Measurements from ENCODE around the gene EFNB3.

The EFNB3 gene

DNA sequence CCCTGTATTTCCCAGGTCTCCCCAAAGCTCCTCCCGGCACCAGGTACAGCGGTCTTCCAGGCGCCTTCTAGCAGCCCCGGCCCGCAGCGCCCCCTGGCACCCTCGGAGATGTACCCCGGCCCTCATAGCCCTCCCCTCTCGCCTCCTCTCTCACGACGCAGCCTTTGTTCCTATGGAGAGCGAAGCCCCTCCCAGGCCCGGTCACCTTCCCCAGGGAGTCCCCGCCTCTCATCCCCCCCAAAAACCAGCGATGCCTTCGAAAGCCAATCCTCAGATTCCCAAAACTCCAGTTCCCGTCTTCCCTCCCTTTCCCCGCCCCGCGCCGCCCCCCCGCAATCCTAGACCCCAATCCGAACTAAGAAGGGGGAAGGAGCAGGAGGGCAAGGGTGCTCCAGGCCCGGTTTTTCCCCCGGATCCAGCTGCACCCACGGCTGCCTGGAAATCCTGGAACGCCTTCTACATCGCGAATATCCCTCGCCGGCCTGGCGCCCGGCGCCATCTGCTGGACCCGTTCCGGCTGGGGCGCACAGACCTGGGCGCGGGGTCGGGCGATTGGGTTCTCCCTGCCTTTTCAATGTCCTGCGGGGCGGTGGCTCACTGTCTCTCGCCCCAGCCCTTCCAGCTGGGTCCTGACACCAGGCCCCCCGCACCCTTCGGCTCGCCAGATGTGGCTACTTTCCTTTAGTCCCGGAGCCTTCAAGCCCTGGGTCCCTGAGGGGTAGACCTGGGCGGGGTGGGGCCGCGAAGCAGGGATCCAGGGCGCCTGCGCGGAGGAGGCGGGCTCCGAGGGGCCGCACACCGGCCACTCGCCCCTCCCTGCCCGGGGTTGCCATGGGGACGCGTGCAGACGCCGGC lies 12.1 kb downstream of the EFNB3 start, which contains the start of gene DNAH2 (continued):
- TF ChIP-seq, protein P1, sequence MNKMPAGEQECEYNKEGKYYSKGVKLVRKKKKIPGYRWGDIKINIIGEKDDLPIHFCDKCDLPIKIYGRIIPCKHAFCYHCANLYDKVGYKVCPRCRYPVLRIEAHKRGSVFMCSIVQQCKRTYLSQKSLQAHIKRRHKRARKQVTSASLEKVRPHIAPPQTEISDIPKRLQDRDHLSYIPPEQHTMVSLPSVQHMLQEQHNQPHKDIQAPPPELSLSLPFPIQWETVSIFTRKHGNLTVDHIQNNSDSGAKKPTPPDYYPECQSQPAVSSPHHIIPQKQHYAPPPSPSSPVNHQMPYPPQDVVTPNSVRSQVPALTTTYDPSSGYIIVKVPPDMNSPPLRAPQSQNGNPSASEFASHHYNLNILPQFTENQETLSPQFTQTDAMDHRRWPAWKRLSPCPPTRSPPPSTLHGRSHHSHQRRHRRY (tag by site-specific recombination; IDR thresholded peaks at IDR 0.05), result no peak
- TF ChIP-seq ZNF341 (tag by site-specific recombination; IDR thresholded peaks at IDR 0.05; ENCODE audit: low read depth) (peak; percentile 20), ZNF530 (tag by site-specific recombination; IDR thresholded peaks at IDR 0.05; ENCODE audit: low read depth) (no peak), ZNF112 (tag by site-specific recombination; IDR thresholded peaks at IDR 0.05) (no peak), ZNF549 (tag by site-specific recombination; IDR thresholded peaks at IDR 0.05) (no peak), EGR2 (tag by site-specific recombination; IDR thresholded peaks at IDR 0.05; ENCODE audit: low read depth) (peak; percentile 83), ZFP41 (tag by site-specific recombination; IDR thresholded peaks at IDR 0.05; ENCODE audit: borderline replicate concordance) (no peak), ZNF660 (tag by site-specific recombination; IDR thresholded peaks at IDR 0.05) (peak; percentile 97; the same call in 1 of the 2 replicates), ZNF76 (tag by site-specific recombination; IDR thresholded peaks at IDR 0.05; ENCODE audit: borderline replicate concordance, low read depth) (peak; percentile 88), MZF1 (tag by site-specific recombination; IDR thresholded peaks at IDR 0.05; ENCODE audit: borderline replicate concordance) (peak; percentile 32; the same call in 1 of the 2 replicates), HOXA7 (CRISPR knock-in tag; IDR thresholded peaks at IDR 0.05; ENCODE audit: borderline replicate concordance) (no peak), ZXDB (tag by site-specific recombination; IDR thresholded peaks at IDR 0.05) (no peak; the same call in none of the 2 replicates), ZNF335 (tag by site-specific recombination; conservative IDR thresholded peaks at IDR 0.05) (peak; percentile 93), ZNF624 (tag by site-specific recombination; IDR thresholded peaks at IDR 0.05) (0 out of 2 replicates have a peak, but pooled peaks have one; percentile 71), BCL11A (tag by site-specific recombination; IDR thresholded peaks at IDR 0.05; ENCODE audit: low read depth) (peak; percentile 85), ZNF311 (tag by site-specific recombination; IDR thresholded peaks at IDR 0.05; ENCODE audit: borderline replicate concordance) (no peak), TCF7L2 (IDR thresholded peaks at IDR 0.05; ENCODE audit: borderline replicate concordance, low read depth, low read length) (no peak), ZFP3 (tag by site-specific recombination; IDR thresholded peaks at IDR 0.05; ENCODE audit: low read depth) (0 out of 2 replicates have a peak, but pooled peaks have one; percentile 9), ZNF248 (tag by site-specific recombination; IDR thresholded peaks at IDR 0.05) (no peak), ZNF132 (tag by site-specific recombination; IDR thresholded peaks at IDR 0.05; ENCODE audit: borderline replicate concordance) (no peak), ZFP69B (tag by site-specific recombination; IDR thresholded peaks at IDR 0.05) (peak; percentile 96), ZNF571 (tag by site-specific recombination; IDR thresholded peaks at IDR 0.05) (no peak), ZNF174 (tag by site-specific recombination; IDR thresholded peaks at IDR 0.05) (no peak)
- TF ChIP-seq, protein P2, sequence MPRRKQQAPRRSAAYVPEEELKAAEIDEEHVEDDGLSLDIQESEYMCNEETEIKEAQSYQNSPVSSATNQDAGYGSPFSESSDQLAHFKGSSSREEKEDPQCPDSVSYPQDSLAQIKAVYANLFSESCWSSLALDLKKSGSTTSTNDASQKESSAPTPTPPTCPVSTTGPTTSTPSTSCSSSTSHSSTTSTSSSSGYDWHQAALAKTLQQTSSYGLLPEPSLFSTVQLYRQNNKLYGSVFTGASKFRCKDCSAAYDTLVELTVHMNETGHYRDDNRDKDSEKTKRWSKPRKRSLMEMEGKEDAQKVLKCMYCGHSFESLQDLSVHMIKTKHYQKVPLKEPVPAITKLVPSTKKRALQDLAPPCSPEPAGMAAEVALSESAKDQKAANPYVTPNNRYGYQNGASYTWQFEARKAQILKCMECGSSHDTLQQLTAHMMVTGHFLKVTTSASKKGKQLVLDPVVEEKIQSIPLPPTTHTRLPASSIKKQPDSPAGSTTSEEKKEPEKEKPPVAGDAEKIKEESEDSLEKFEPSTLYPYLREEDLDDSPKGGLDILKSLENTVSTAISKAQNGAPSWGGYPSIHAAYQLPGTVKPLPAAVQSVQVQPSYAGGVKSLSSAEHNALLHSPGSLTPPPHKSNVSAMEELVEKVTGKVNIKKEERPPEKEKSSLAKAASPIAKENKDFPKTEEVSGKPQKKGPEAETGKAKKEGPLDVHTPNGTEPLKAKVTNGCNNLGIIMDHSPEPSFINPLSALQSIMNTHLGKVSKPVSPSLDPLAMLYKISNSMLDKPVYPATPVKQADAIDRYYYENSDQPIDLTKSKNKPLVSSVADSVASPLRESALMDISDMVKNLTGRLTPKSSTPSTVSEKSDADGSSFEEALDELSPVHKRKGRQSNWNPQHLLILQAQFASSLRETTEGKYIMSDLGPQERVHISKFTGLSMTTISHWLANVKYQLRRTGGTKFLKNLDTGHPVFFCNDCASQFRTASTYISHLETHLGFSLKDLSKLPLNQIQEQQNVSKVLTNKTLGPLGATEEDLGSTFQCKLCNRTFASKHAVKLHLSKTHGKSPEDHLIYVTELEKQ (tag by site-specific recombination; IDR thresholded peaks at IDR 0.05; ENCODE audit: borderline replicate concordance), result peak; percentile 78
- TF ChIP-seq, protein P3, sequence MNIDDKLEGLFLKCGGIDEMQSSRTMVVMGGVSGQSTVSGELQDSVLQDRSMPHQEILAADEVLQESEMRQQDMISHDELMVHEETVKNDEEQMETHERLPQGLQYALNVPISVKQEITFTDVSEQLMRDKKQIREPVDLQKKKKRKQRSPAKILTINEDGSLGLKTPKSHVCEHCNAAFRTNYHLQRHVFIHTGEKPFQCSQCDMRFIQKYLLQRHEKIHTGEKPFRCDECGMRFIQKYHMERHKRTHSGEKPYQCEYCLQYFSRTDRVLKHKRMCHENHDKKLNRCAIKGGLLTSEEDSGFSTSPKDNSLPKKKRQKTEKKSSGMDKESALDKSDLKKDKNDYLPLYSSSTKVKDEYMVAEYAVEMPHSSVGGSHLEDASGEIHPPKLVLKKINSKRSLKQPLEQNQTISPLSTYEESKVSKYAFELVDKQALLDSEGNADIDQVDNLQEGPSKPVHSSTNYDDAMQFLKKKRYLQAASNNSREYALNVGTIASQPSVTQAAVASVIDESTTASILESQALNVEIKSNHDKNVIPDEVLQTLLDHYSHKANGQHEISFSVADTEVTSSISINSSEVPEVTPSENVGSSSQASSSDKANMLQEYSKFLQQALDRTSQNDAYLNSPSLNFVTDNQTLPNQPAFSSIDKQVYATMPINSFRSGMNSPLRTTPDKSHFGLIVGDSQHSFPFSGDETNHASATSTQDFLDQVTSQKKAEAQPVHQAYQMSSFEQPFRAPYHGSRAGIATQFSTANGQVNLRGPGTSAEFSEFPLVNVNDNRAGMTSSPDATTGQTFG (tag by site-specific recombination; IDR thresholded peaks at IDR 0.05; ENCODE audit: borderline replicate concordance), result 0 out of 2 replicates have a peak, but pooled peaks have one; percentile 78
- TF ChIP-seq, protein P4, sequence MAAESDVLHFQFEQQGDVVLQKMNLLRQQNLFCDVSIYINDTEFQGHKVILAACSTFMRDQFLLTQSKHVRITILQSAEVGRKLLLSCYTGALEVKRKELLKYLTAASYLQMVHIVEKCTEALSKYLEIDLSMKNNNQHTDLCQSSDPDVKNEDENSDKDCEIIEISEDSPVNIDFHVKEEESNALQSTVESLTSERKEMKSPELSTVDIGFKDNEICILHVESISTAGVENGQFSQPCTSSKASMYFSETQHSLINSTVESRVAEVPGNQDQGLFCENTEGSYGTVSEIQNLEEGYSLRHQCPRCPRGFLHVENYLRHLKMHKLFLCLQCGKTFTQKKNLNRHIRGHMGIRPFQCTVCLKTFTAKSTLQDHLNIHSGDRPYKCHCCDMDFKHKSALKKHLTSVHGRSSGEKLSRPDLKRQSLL (tag by site-specific recombination; IDR thresholded peaks at IDR 0.05), result peak; percentile 62; the same call in 1 of the 2 replicates
- TF ChIP-seq, protein P5, sequence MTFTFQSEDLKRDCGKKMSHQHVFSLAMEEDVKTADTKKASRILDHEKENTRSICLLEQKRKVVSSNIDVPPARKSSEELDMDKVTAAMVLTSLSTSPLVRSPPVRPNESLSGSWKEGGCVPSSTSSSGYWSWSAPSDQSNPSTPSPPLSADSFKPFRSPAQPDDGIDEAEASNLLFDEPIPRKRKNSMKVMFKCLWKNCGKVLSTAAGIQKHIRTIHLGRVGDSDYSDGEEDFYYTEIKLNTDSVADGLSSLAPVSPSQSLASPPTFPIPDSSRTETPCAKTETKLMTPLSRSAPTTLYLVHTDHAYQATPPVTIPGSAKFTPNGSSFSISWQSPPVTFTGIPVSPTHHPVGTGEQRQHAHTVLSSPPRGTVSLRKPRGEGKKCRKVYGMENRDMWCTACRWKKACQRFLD (tag by site-specific recombination; IDR thresholded peaks at IDR 0.05), result peak; percentile 74
- TF ChIP-seq, protein P6, sequence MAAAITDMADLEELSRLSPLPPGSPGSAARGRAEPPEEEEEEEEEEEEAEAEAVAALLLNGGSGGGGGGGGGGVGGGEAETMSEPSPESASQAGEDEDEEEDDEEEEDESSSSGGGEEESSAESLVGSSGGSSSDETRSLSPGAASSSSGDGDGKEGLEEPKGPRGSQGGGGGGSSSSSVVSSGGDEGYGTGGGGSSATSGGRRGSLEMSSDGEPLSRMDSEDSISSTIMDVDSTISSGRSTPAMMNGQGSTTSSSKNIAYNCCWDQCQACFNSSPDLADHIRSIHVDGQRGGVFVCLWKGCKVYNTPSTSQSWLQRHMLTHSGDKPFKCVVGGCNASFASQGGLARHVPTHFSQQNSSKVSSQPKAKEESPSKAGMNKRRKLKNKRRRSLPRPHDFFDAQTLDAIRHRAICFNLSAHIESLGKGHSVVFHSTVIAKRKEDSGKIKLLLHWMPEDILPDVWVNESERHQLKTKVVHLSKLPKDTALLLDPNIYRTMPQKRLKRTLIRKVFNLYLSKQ (tag by site-specific recombination; IDR thresholded peaks at IDR 0.05; ENCODE audit: borderline replicate concordance), result no peak

All from HEK293 (cell line).